Prostate gland (tissue), 2 donors: ENCODE data around the gene RSBN1L.

Source experiments
- POLR2A ChIP-seq: fragments of 450-650 bp; IDR thresholded peaks from one replicate; pipeline ENCODE4 v1.6.1; 2016; ENCODE audit warnings: antibody characterized with exemption, mild to moderate bottlenecking
- POLR2AphosphoS5 ChIP-seq: sonication (generic); formaldehyde crosslinking; IDR thresholded peaks from one replicate; pipeline ENCODE4 v1.6.1; 2017; ENCODE audit warnings: antibody characterized with exemption
- TF ChIP-seq, protein P1 (sequence below), 4 experiments: fragments of 200-600 bp in 2 of 4; fragments of 450-650 bp in 2 of 4; sonication (generic) in 2 of 4; IDR thresholded peaks; 1 replicate in 3 of 4; 2 replicates in 1 of 4; pipeline ENCODE4 v1.5.1; 2016 to 2019; ENCODE audit warnings: antibody characterized with exemption in 4 of 4, mild to moderate bottlenecking in 2 of 4, moderate library complexity in 2 of 4

DNA sequence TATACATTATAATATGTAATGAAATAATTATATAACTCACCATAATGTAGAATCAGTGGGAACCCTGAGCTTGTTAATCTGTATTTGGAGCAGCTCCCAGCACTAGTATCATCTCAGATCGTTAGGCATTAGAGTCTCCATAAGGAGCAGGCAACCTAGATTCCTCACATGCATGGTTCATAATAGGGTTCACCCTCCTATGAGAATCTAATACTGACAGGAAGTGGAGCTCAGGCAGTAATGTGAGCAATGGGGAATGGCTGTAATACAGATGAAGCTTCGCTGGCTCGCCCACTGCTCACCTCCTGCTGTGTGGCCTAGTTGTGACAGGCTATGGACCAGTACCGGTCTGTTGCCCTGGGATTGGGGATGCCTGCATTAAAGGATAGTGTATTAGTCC is 49.5 kb downstream of the RSBN1L start:
- TF ChIP-seq, protein P1, sequence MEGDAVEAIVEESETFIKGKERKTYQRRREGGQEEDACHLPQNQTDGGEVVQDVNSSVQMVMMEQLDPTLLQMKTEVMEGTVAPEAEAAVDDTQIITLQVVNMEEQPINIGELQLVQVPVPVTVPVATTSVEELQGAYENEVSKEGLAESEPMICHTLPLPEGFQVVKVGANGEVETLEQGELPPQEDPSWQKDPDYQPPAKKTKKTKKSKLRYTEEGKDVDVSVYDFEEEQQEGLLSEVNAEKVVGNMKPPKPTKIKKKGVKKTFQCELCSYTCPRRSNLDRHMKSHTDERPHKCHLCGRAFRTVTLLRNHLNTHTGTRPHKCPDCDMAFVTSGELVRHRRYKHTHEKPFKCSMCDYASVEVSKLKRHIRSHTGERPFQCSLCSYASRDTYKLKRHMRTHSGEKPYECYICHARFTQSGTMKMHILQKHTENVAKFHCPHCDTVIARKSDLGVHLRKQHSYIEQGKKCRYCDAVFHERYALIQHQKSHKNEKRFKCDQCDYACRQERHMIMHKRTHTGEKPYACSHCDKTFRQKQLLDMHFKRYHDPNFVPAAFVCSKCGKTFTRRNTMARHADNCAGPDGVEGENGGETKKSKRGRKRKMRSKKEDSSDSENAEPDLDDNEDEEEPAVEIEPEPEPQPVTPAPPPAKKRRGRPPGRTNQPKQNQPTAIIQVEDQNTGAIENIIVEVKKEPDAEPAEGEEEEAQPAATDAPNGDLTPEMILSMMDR (IDR thresholded peaks at IDR 0.05): no peak
- no peak for TF ChIP-seq POLR2AphosphoS5
- no peak for TF ChIP-seq POLR2A
